Endothelial cell of umbilical vein (primary cell): ENCODE results near the gene EHD1. TPM values are rescaled to one million over a fixed set of nuclear protein-coding genes. Genes with fewer than 3 reads are reported as not detected.

Source experiments
- BruUV-seq: library from RNA; stranded (reverse); fragments of 400-500 nt; replicated peaks from 2 replicates; lab custom pipeline; 2021; lab: Mats Ljungman, UMichigan
- CTCF ChIA-PET: fragments of 300-600, 350-600 bp; sonication (Branson Sonifier 250); formaldehyde crosslinking; loops from one replicate; lab custom pipeline; 2021; ENCODE audit warnings: antibody characterized with exemption, inconsistent platforms; lab: Charles Lee
- POLR2A ChIA-PET: fragments of 300-600, 350-600 bp; sonication (Branson Sonifier 250); formaldehyde crosslinking; loops from one replicate; lab custom pipeline; 2021; ENCODE audit warnings: antibody characterized with exemption, inconsistent platforms; lab: Charles Lee
- DNase-seq: peaks from one replicate; pipeline ENCODE4 v3.0.0-alpha.2; 2011; ENCODE audit warnings: low read depth, low spot score
- FAIRE-seq: peaks from 2 replicates; lab custom pipeline; 2011; peaks lifted over from hg19 to GRCh38; lab: Jason Lieb, UNC
- H2AFZ ChIP-seq: 2 replicates; pipeline ENCODE4 v1.6.0; 2012; ENCODE audit warnings: low read depth, low read length, control low read depth, inconsistent platforms
- H3K27ac ChIP-seq: 2 replicates; pipeline ENCODE4 v1.5.1; 2011; ENCODE audit warnings: low read depth, mild to moderate bottlenecking, control low read depth, low read length, moderate library complexity; ENCODE audit not compliant: insufficient read depth
- H3K27me3 ChIP-seq, 2 experiments: 2 replicates each; pipeline versions ENCODE4 v1.6.0 to v1.6.1; 2011; ENCODE audit warnings: low read length in 2 of 2, mixed read lengths in 1 of 2; ENCODE audit not compliant: control insufficient read depth in 2 of 2, insufficient read depth in 2 of 2
- H3K36me3 ChIP-seq, 2 experiments: 2 replicates in 1 of 2; 3 replicates in 1 of 2; pipeline ENCODE4 v1.5.1; 2011; ENCODE audit warnings: low read length in 2 of 2, mild to moderate bottlenecking in 1 of 2, moderate library complexity in 1 of 2; ENCODE audit not compliant: control insufficient read depth in 2 of 2, insufficient read depth in 2 of 2; ENCODE audit errors: extremely low read depth in 1 of 2
- H3K4me1 ChIP-seq: 3 replicates; pipeline ENCODE4 v1.5.1; 2011; ENCODE audit warnings: mild to moderate bottlenecking, low read length; ENCODE audit not compliant: control insufficient read depth, insufficient read depth; ENCODE audit errors: extremely low read depth
- H3K4me2 ChIP-seq: 2 replicates; pipeline ENCODE4 v1.6.1; 2011; ENCODE audit warnings: low read length, control low read depth, mixed read lengths; ENCODE audit not compliant: insufficient read depth
- H3K4me3 ChIP-seq, 3 experiments: fragments of 200-600 bp in 1 of 3; sonication (generic), shearing (Covaris generic) in 1 of 3; replicated peaks in 1 of 3; 2 replicates each; pipeline ENCODE4 v1.5.1; 2011 to 2016; ENCODE audit warnings: control low read depth in 3 of 3, low read length in 3 of 3, mild to moderate bottlenecking in 2 of 3, inconsistent platforms in 1 of 3, low read depth in 1 of 3, moderate library complexity in 1 of 3; ENCODE audit not compliant: insufficient read depth in 1 of 3
- H3K79me2 ChIP-seq: 2 replicates; pipeline ENCODE4 v1.6.0; 2012; ENCODE audit warnings: low read length, inconsistent platforms; ENCODE audit not compliant: control insufficient read depth, insufficient read depth
- H3K9ac ChIP-seq: replicated peaks from 2 replicates; pipeline ENCODE3; 2011; ENCODE audit warnings: low read length, control low read depth; ENCODE audit not compliant: insufficient read depth; ENCODE audit errors: extremely low read depth
- H3K9me1 ChIP-seq: replicated peaks from 3 replicates; pipeline ENCODE4 v1.6.0; 2011; ENCODE audit warnings: mild to moderate bottlenecking, low read length; ENCODE audit not compliant: control insufficient read depth, insufficient read depth; ENCODE audit errors: extremely low read depth
- H3K9me3 ChIP-seq: replicated peaks from 2 replicates; pipeline ENCODE4 v1.5.1; 2012; ENCODE audit warnings: low read length, inconsistent platforms; ENCODE audit not compliant: control insufficient read depth, insufficient read depth
- H4K20me1 ChIP-seq: replicated peaks from 2 replicates; pipeline ENCODE3; 2011; ENCODE audit warnings: mild to moderate bottlenecking, low read length; ENCODE audit not compliant: control insufficient read depth, insufficient read depth; ENCODE audit errors: extremely low read depth
- EZH2 ChIP-seq: IDR thresholded peaks from 2 replicates; pipeline ENCODE4 v1.6.1; 2012; ENCODE audit warnings: borderline replicate concordance, low read depth, mild to moderate bottlenecking, moderate library complexity, low read length, inconsistent platforms; ENCODE audit not compliant: severe bottlenecking
- FOS ChIP-seq: IDR thresholded peaks from 2 replicates; pipeline ENCODE4 v1.6.1; 2011; ENCODE audit warnings: mild to moderate bottlenecking, low read length, moderate library complexity, borderline replicate concordance; ENCODE audit not compliant: insufficient read depth
- GATA2 ChIP-seq: IDR thresholded peaks from 2 replicates; pipeline ENCODE4 v1.7.0; 2011; ENCODE audit warnings: low read depth, mild to moderate bottlenecking, moderate library complexity, mixed read lengths, low read length; ENCODE audit not compliant: insufficient read length, insufficient read depth
- JUN ChIP-seq: IDR thresholded peaks from 2 replicates; pipeline ENCODE4 v1.6.1; 2011; ENCODE audit warnings: borderline replicate concordance, low read depth; ENCODE audit not compliant: insufficient read length, insufficient read depth
- MYC ChIP-seq: IDR thresholded peaks from one replicate; pipeline ENCODE4 v1.6.1; 2011; ENCODE audit warnings: mild to moderate bottlenecking, low read depth, low read length
- POLR2A ChIP-seq: IDR thresholded peaks from 2 replicates; pipeline ENCODE4 v1.6.1; 2012; ENCODE audit warnings: low read depth, mild to moderate bottlenecking, control low read depth, low read length
- POLR2AphosphoS5 ChIP-seq: IDR thresholded peaks from 2 replicates; pipeline ENCODE4 v1.6.1; 2012; ENCODE audit warnings: low read depth, mild to moderate bottlenecking, control low read depth, low read length, moderate library complexity; ENCODE audit not compliant: insufficient read depth
- dilution Hi-C: fragments of 300-500 bp; cut with MboI; formaldehyde crosslinking; loops from one replicate; pipeline ENCODE4 v1.15.0; 2019; ENCODE audit warnings: low sequenced_read_pairs; ENCODE audit not compliant: extremely low pct_ligation_motif_present
- intact Hi-C: fragments of 100-400 bp; cut with micrococcal nuclease; formaldehyde crosslinking; loops from one replicate; pipeline ENCODE4 v1.10.0; 2022
- polyA plus RNA-seq, 4 experiments: library from polyadenylated mRNA; depleted of rRNA in 3 of 4; stranded (reverse) in 3 of 4; unstranded in 1 of 4; fragments of >200 nt; gene quantifications; 2 replicates each; pipeline versions ENCODE4 v1.2.1 to v1.2.3, GENCODE V29; 2011 to 2012; ENCODE audit warnings: missing spikeins in 1 of 4
- total RNA-seq: library from RNA; stranded (reverse); gene quantifications from 2 replicates; pipeline ENCODE4 v1.2.3, GENCODE V29; 2021
- TF ChIP-seq, protein P1 (sequence below): IDR thresholded peaks from 2 replicates; pipeline ENCODE4 v1.6.1; 2011; ENCODE audit not compliant: insufficient read depth, insufficient read length
- TF ChIP-seq, protein P2 (sequence below), 2 donors: IDR thresholded peaks; 1 replicate in 1 of 2; 2 replicates in 1 of 2; pipeline ENCODE4 v1.5.1; 2011; ENCODE audit warnings: low read length in 2 of 2, mild to moderate bottlenecking in 2 of 2, moderate library complexity in 2 of 2, control low read depth in 1 of 2, inconsistent platforms in 1 of 2, low read depth in 1 of 2; ENCODE audit not compliant: insufficient read depth in 1 of 2; ENCODE audit errors: extremely low read depth in 1 of 2

EHD1 gene
- total and polyA plus RNA-seq, 2 donors (not counting 3 experiments of a cell fraction or from before 2014, with no cell fraction given): 109 to 136 TPM

DNA sequence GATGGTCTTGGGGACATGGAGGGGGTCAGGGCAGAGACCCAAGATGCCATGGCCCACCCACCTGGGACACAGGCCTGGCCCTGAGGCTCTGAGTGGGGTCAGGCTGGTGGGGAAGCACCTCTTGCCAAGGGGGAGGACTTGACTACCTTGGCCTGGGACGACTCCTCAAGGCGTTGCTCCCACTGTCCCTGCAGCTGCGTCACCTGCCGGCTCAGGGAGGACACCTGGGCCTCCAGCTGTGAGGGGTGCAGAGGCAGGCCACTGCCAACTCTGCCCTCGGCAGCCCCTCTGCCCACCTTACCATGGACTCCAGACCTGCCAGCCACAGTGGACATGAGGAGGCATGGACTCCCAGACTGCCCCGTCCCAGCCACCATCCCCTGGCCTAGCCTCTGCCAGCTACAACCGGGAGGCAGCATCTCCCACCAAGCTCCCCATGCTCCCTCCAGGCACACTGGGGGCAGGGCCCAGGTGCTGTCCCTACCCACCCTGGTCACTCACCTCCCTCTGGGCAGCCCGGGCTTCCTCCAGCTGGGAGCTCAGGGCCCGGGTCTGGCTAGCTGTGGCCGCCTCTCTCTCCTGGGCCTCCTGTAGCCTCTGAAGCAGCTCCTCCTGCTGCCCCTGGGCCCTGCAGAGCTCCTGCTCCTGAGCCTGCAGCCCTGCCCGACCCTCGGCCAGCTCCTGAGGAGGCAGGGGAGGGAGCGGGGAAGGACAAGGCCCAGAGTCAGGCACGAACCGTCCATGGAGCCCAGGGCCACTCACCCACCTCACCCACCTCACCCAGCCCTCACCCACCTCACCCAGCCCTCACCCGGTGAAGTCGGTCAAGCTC lies 42.6 kb downstream of the EHD1 start:
- ChIA-PET CTCF (interaction anchor here (1.3 to 3.8 kb wide), 2 partner anchors 8 to 48 kb away, joined by 6 to 18 read pairs; partner anchors contain the start of gene CDC42BPG), POLR2A (no interaction called here)
- Histone ChIP-seq H3K9ac (no peak overlapping the region), H3K4me2 (no peak overlapping the region), H3K9me1 (no peaks in the 10 kb centered on the region), H3K4me3 (no peak overlapping the region), H3K36me3 (no peaks in the 10 kb centered on the region), H3K4me1 (no peaks in the 10 kb centered on the region), H2AFZ (no peak overlapping the region), H3K79me2 (no peaks in the 10 kb centered on the region), H3K27me3 (no peaks in the 10 kb centered on the region), H3K27ac (no peak overlapping the region), H4K20me1 (no peaks in the 10 kb centered on the region), H3K9me3 (no peaks in the 10 kb centered on the region)
- dilution Hi-C loops (no loop called here), intact Hi-C loops (no loop called here)
- no peak for FAIRE-seq
- no peak for TF ChIP-seq GATA2
- no peak for TF ChIP-seq EZH2
- no peak for TF ChIP-seq POLR2AphosphoS5
- TF ChIP-seq, protein P1, sequence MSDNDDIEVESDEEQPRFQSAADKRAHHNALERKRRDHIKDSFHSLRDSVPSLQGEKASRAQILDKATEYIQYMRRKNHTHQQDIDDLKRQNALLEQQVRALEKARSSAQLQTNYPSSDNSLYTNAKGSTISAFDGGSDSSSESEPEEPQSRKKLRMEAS: no peak
- no peak for TF ChIP-seq JUN
- TF ChIP-seq, protein P2, sequence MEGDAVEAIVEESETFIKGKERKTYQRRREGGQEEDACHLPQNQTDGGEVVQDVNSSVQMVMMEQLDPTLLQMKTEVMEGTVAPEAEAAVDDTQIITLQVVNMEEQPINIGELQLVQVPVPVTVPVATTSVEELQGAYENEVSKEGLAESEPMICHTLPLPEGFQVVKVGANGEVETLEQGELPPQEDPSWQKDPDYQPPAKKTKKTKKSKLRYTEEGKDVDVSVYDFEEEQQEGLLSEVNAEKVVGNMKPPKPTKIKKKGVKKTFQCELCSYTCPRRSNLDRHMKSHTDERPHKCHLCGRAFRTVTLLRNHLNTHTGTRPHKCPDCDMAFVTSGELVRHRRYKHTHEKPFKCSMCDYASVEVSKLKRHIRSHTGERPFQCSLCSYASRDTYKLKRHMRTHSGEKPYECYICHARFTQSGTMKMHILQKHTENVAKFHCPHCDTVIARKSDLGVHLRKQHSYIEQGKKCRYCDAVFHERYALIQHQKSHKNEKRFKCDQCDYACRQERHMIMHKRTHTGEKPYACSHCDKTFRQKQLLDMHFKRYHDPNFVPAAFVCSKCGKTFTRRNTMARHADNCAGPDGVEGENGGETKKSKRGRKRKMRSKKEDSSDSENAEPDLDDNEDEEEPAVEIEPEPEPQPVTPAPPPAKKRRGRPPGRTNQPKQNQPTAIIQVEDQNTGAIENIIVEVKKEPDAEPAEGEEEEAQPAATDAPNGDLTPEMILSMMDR (IDR thresholded peaks at IDR 0.05; ENCODE audit: extremely low read depth in 1 of 2, insufficient read depth in 1 of 2, low read depth in 1 of 2, low read length in 2 of 2): no peak
- TF ChIP-seq FOS: no peak
- TF ChIP-seq MYC: no peak
- no peak for TF ChIP-seq POLR2A
- no peak for DNase-seq
- no TSS peak for BruUV-seq
